ENCODE measurements around the gene CPPED1. TPM values are rescaled to one million over a fixed set of nuclear protein-coding genes. Genes with fewer than 3 reads are reported as not detected.

Gene CPPED1
- total and polyA plus RNA-seq, 10 donors, result 10.0 to 66.3 (median 45.4) TPM

GRCh38 chr16:12626411-12626810 is 177.3 kb downstream of the CPPED1 start:
- no peak for TF ChIP-seq POLR2A (IDR thresholded peaks at IDR 0.05)
- no peak for TF ChIP-seq CTCF (IDR thresholded peaks at IDR 0.05 in 8 of 11, conservative IDR thresholded peaks at IDR 0.05 in 3 of 11)
- TF ChIP-seq POLR2AphosphoS5 (IDR thresholded peaks at IDR 0.05), result no peak
- 66 to 87% (median 76%) methylated on average over 4 of the region's 4 CpGs for WGBS, 5 donors
- DNase-seq, result no peak

GRCh38 chr16:12625716-12626115 is 178.0 kb downstream of the CPPED1 start:
- Histone ChIP-seq H3K27me3 (replicated peaks in 1 of 7) (peaks cover 0 to 11% (median 0%) of the 10 kb centered on the region in 7 donors), H3K4me3 (no peak overlapping the region), H3K9me3 (peaks cover 0 to 3% (median 0%) of the 10 kb centered on the region in 8 donors), H3K4me1 (no peaks in the 10 kb centered on the region), H3K27ac (no peak overlapping the region), H3K36me3 (no peaks in the 10 kb centered on the region)
- DNase-seq, result no peak
- 65 to 89% (median 80%) methylated on average over 4 to 10 of the region's 10 CpGs for WGBS, 5 donors
- TF ChIP-seq POLR2AphosphoS5 (IDR thresholded peaks at IDR 0.05) (no peak), CTCF (IDR thresholded peaks at IDR 0.05 in 8 of 11, conservative IDR thresholded peaks at IDR 0.05 in 3 of 11) (no peak), POLR2A (IDR thresholded peaks at IDR 0.05) (no peak)
- intact Hi-C loops (cut with DNase I; ENCODE audit: low total_unique reads), result no loop called here

More at GRCh38 chr16:12626411-12626810, 177.3 kb downstream of the CPPED1 start:
- Histone ChIP-seq H3K4me3 (no peak overlapping the region), H3K4me1 (no peaks in the 10 kb centered on the region), H3K27ac (no peak overlapping the region), H3K36me3 (no peaks in the 10 kb centered on the region), H3K9me3 (peaks cover 0 to 3% (median 0%) of the 10 kb centered on the region in 8 donors), H3K27me3 (replicated peaks in 1 of 7) (peaks cover 0 to 11% (median 0%) of the 10 kb centered on the region in 7 donors)
- intact Hi-C loops (cut with DNase I; ENCODE audit: low total_unique reads), result no loop called here

- TF ChIP-seq CTCF (IDR thresholded peaks at IDR 0.05 in 8 of 11, conservative IDR thresholded peaks at IDR 0.05 in 3 of 11), result no peak
- TF ChIP-seq POLR2AphosphoS5 (IDR thresholded peaks at IDR 0.05), result no peak
- Histone ChIP-seq H3K27me3 (replicated peaks in 1 of 7) (peaks cover 0 to 11% (median 0%) of the 10 kb centered on the region in 7 donors), H3K4me1 (no peaks in the 10 kb centered on the region), H3K4me3 (no peak overlapping the region), H3K27ac (no peak overlapping the region), H3K9me3 (peaks cover 0 to 3% (median 0%) of the 10 kb centered on the region in 8 donors), H3K36me3 (no peaks in the 10 kb centered on the region)
- intact Hi-C loops (cut with DNase I; ENCODE audit: low total_unique reads), result no loop called here
- WGBS, 5 donors, result 73 to 83% (median 76%) methylated on average over 7 of the region's 7 CpGs
- no peak for DNase-seq
Measured at GRCh38 chr16:12625068-12625467, 178.6 kb downstream of the CPPED1 start.

- Histone ChIP-seq H3K4me3 (no peak overlapping the region), H3K9me3 (peaks cover 0 to 3% (median 0%) of the 10 kb centered on the region in 8 donors), H3K27ac (no peak overlapping the region), H3K27me3 (replicated peaks in 1 of 7) (peaks cover 0 to 1% (median 0%) of the 10 kb centered on the region in 7 donors), H3K4me1 (no peaks in the 10 kb centered on the region), H3K36me3 (no peaks in the 10 kb centered on the region)
- TF ChIP-seq CTCF (IDR thresholded peaks at IDR 0.05 in 8 of 11, conservative IDR thresholded peaks at IDR 0.05 in 3 of 11), result no peak
- intact Hi-C loops (cut with DNase I; ENCODE audit: low total_unique reads), result no loop called here
- DNase-seq, result no peak
- 55 to 82% (median 65%) methylated on average over 1 of the region's 1 CpG for WGBS, 5 donors
Measured at GRCh38 chr16:12620150-12620549, 183.5 kb downstream of the CPPED1 start.

Data from spleen (tissue), 11 donors.